Calu3 (cell line): ENCODE measurements around the gene PPIB. TPM values are rescaled to one million over a fixed set of nuclear protein-coding genes. Genes with fewer than 3 reads are reported as not detected.

Experiments used
- BruUV-seq: library from RNA; stranded (reverse); fragments of 400-500 nt; replicated peaks from 2 replicates; lab custom pipeline; 2021; lab: Mats Ljungman, UMichigan
- CTCF ChIA-PET: fragments of 300-600 bp; sonication (Branson Sonifier 250); formaldehyde crosslinking; loops from one replicate; lab custom pipeline; 2022; ENCODE audit warnings: antibody characterized with exemption; lab: Charles Lee
- DNase-seq: peaks from one replicate; pipeline ENCODE4 v3.0.0; 2022
- H3K27ac Mint-ChIP-seq: one replicate; pipeline ENCODE4 v1.8.0; 2022; ENCODE audit warnings: mixed read lengths; ENCODE audit not compliant: unreplicated experiment
- H3K27me3 Mint-ChIP-seq: one replicate; pipeline ENCODE4 v1.8.0; 2022; ENCODE audit warnings: mixed read lengths; ENCODE audit not compliant: unreplicated experiment
- H3K36me3 Mint-ChIP-seq: one replicate; pipeline ENCODE4 v1.8.0; 2022; ENCODE audit warnings: mild to moderate bottlenecking, moderate library complexity, mixed read lengths; ENCODE audit not compliant: insufficient read depth, unreplicated experiment
- H3K4me1 Mint-ChIP-seq: one replicate; pipeline ENCODE4 v1.8.0; 2022; ENCODE audit warnings: mild to moderate bottlenecking, low read depth, mixed read lengths; ENCODE audit not compliant: unreplicated experiment
- H3K4me3 Mint-ChIP-seq: one replicate; pipeline ENCODE4 v1.8.0; 2022; ENCODE audit warnings: mild to moderate bottlenecking, low read depth, moderate library complexity, mixed read lengths; ENCODE audit not compliant: unreplicated experiment
- H3K9me3 Mint-ChIP-seq: one replicate; pipeline ENCODE4 v1.8.0; 2022; ENCODE audit warnings: low read depth, mixed read lengths; ENCODE audit not compliant: unreplicated experiment
- CTCF ChIP-seq: fragments of 200-600 bp; IDR thresholded peaks from one replicate; pipeline ENCODE4 v1.8.0; 2022; ENCODE audit warnings: antibody characterized with exemption; ENCODE audit not compliant: unreplicated experiment
- intact Hi-C: fragments of 100-400 bp; cut with micrococcal nuclease; formaldehyde crosslinking; loops from one replicate; pipeline ENCODE4 v1.10.0; 2022; ENCODE audit not compliant: unreplicated experiment
- total RNA-seq: library from RNA; stranded (reverse); gene quantifications from 2 replicates; pipeline ENCODE4 v1.2.3, GENCODE V29; 2022

PPIB gene
- total RNA-seq, 1 experiment from 2014 or later, result 690 TPM

- DNase-seq, result no peak
- Mint-ChIP-seq H3K27ac (no peak overlapping the region), H3K36me3 (no peaks in the 10 kb centered on the region), H3K4me3 (no peak overlapping the region), H3K4me1 (no peaks in the 10 kb centered on the region), H3K9me3 (no peaks in the 10 kb centered on the region), H3K27me3 (no peaks in the 10 kb centered on the region)
- intact Hi-C loops, result no loop called here
- CTCF ChIA-PET, result no interaction called here
- no peak for TF ChIP-seq CTCF
- BruUV-seq, result no TSS peak
These were observed 24.8 kb upstream of the PPIB start for GRCh38 chr15:64187396-64188191.

- CTCF ChIA-PET, result interaction anchor here (0.8 kb wide), 1 partner anchor 13 kb away, joined by 3 read pairs; no protein-coding TSS in a partner anchor
- Mint-ChIP-seq H3K27me3 (no peaks in the 10 kb centered on the region), H3K4me3 (no peak overlapping the region), H3K9me3 (no peaks in the 10 kb centered on the region), H3K27ac (no peak overlapping the region), H3K36me3 (no peaks in the 10 kb centered on the region), H3K4me1 (no peaks in the 10 kb centered on the region)
- no peak for DNase-seq
- no TSS peak for BruUV-seq
- intact Hi-C loops, result no loop called here
- TF ChIP-seq CTCF, result no peak
These were observed 22.5 kb upstream of the PPIB start for GRCh38 chr15:64185146-64185911.

- H3K9me3 Mint-ChIP-seq, result no peaks in the 10 kb centered on the region
- BruUV-seq, result no TSS peak
These were observed 20.1 kb upstream of the PPIB start for GRCh38 chr15:64182859-64183370.

More at GRCh38 chr15:64182859-64183370, 20.1 kb upstream of the PPIB start:
- Mint-ChIP-seq H3K4me1 (no peaks in the 10 kb centered on the region), H3K27me3 (no peaks in the 10 kb centered on the region), H3K36me3 (peaks cover 5% of the 10 kb centered on the region), H3K27ac (no peak overlapping the region), H3K4me3 (no peak overlapping the region)
- DNase-seq, result no peak
- intact Hi-C loops, result no loop called here
- CTCF ChIA-PET, result interaction anchor here (0.6 kb wide), 1 partner anchor 213 kb away, joined by 4 read pairs; no protein-coding TSS in a partner anchor
- TF ChIP-seq CTCF, result no peak
